PC-3 (cell line): ENCODE measurements around the gene IRX4. TPM values are rescaled to one million over a fixed set of nuclear protein-coding genes. Genes with fewer than 3 reads are reported as not detected.

Experiments
- ATAC-seq: fragments of 200-7000 bp; cut with Tn5 transposase; 2 replicates; pipeline ENCODE4 v1.9.1; 2020; ENCODE audit warnings: mild to moderate bottlenecking, moderate library complexity
- BruUV-seq: library from RNA; stranded (reverse); fragments of 400-500 nt; replicated peaks from 2 replicates; lab custom pipeline; 2021; lab: Mats Ljungman, UMichigan
- CTCF ChIA-PET: fragments of 300-600 bp; sonication (Branson Sonifier 250); formaldehyde crosslinking; loops from one replicate; lab custom pipeline; 2022; ENCODE audit warnings: antibody characterized with exemption; lab: Charles Lee
- POLR2A ChIA-PET: fragments of 300-600 bp; sonication (Branson Sonifier 250); formaldehyde crosslinking; loops from one replicate; lab custom pipeline; 2022; ENCODE audit warnings: antibody characterized with exemption; ENCODE audit not compliant: unreplicated experiment; lab: Charles Lee
- DNase-seq: peaks from one replicate; pipeline ENCODE4 v3.0.0-alpha.2; 2015
- H2AFZ ChIP-seq: fragments of 300-600 bp; sonication (generic); 2 replicates; pipeline ENCODE4 v1.6.0; 2016; ENCODE audit warnings: antibody characterized with exemption, low read length
- H3F3A ChIP-seq: fragments of 300-600 bp; sonication (generic); one replicate; pipeline ENCODE4 v1.6.0; 2017; ENCODE audit warnings: antibody characterized with exemption, low read length, control low read depth, mild to moderate bottlenecking; ENCODE audit not compliant: unreplicated experiment
- H3K27ac ChIP-seq: fragments of 300-600 bp; sonication (generic); 2 replicates; pipeline ENCODE4 v1.5.1; 2016; ENCODE audit warnings: mild to moderate bottlenecking, low read length
- H3K27me3 ChIP-seq: fragments of 300-600 bp; sonication (generic); 2 replicates; pipeline ENCODE4 v1.6.1; 2016; ENCODE audit warnings: low read length, mixed read lengths
- H3K36me3 ChIP-seq: fragments of 300-600 bp; sonication (generic); 2 replicates; pipeline ENCODE4 v1.6.1; 2016; ENCODE audit warnings: low read depth, mixed run types, low read length, mixed read lengths
- H3K4me1 ChIP-seq: fragments of 300-600 bp; sonication (generic); 2 replicates; pipeline ENCODE4 v1.5.1; 2016; ENCODE audit warnings: low read length; ENCODE audit not compliant: insufficient read depth
- H3K4me2 ChIP-seq: fragments of 300-600 bp; sonication (generic); 2 replicates; pipeline ENCODE4 v1.6.0; 2016; ENCODE audit warnings: low read length
- H3K4me3 ChIP-seq: fragments of 300-600 bp; sonication (generic); 2 replicates; pipeline ENCODE4 v1.5.1; 2016; ENCODE audit warnings: mild to moderate bottlenecking, low read length, mixed read lengths
- H3K79me2 ChIP-seq: fragments of 300-600 bp; sonication (generic); 2 replicates; pipeline ENCODE4 v1.6.1; 2017; ENCODE audit warnings: low read length, mixed read lengths
- H3K9ac ChIP-seq: fragments of 300-600 bp; sonication (generic); 2 replicates; pipeline ENCODE4 v1.6.0; 2016; ENCODE audit warnings: mild to moderate bottlenecking, low read length
- H3K9me2 ChIP-seq: fragments of 300-600 bp; sonication (generic); replicated peaks from 2 replicates; pipeline ENCODE4 v1.6.1; 2016; ENCODE audit warnings: mixed run types, low read length, mixed read lengths
- H3K9me3 ChIP-seq: fragments of 300-600 bp; sonication (generic); 2 replicates; pipeline ENCODE4 v1.6.1; 2016; ENCODE audit warnings: low read length, mixed read lengths
- H4K20me1 ChIP-seq: fragments of 300-600 bp; sonication (generic); 2 replicates; pipeline ENCODE4 v1.6.1; 2016; ENCODE audit warnings: low read length, mixed read lengths
- EZH2 ChIP-seq: fragments of 300-600 bp; sonication (generic); IDR thresholded peaks from one replicate; pipeline ENCODE4 v1.6.1; 2017; ENCODE audit warnings: antibody characterized with exemption, mild to moderate bottlenecking, low read length; ENCODE audit not compliant: unreplicated experiment
- EZH2phosphoT487 ChIP-seq: fragments of 300-600 bp; sonication (generic); IDR thresholded peaks from 2 replicates; pipeline ENCODE4 v1.6.1; 2018; ENCODE audit warnings: mild to moderate bottlenecking, antibody characterized with exemption, low read length, borderline replicate concordance
- intact Hi-C: fragments of 100-400 bp; cut with micrococcal nuclease; formaldehyde crosslinking; loops from 2 replicates; pipeline ENCODE4 v1.9.0; 2023
- total RNA-seq: library from RNA; depleted of rRNA; stranded (reverse); fragments of >200 nt; gene quantifications from 2 replicates; pipeline ENCODE4 v1.2.3, GENCODE V29; 2014
- TF ChIP-seq, protein P1 (sequence below): fragments of 300-600 bp; sonication (generic); conservative IDR thresholded peaks from 2 replicates; pipeline ENCODE4 v1.5.1; 2017; ENCODE audit warnings: antibody characterized with exemption, low read depth, mild to moderate bottlenecking, low read length

Gene IRX4
- total RNA-seq, 1 experiment from 2014 or later = not detected

- H3K4me2 ChIP-seq = no peak overlapping the region
- no peaks in the 10 kb centered on the region for H3K36me3 ChIP-seq
- DNase-seq = no peak
- no peak overlapping the region for H2AFZ ChIP-seq
- BruUV-seq = no TSS peak
- ChIA-PET POLR2A (no interaction called here), CTCF (no interaction called here)
- no peaks in the 10 kb centered on the region for H3K4me1 ChIP-seq
- no peak overlapping the region for H3K4me3 ChIP-seq
- ATAC-seq = no peak
- H4K20me1 ChIP-seq = no peaks in the 10 kb centered on the region
- peaks cover 70% of the 10 kb centered on the region for H3K27me3 ChIP-seq
- H3K27ac ChIP-seq = no peak overlapping the region
- H3K9me3 ChIP-seq = no peaks in the 10 kb centered on the region
- H3K9ac ChIP-seq = no peak overlapping the region
- H3F3A ChIP-seq = no peaks in the 10 kb centered on the region
- TF ChIP-seq, protein P1, sequence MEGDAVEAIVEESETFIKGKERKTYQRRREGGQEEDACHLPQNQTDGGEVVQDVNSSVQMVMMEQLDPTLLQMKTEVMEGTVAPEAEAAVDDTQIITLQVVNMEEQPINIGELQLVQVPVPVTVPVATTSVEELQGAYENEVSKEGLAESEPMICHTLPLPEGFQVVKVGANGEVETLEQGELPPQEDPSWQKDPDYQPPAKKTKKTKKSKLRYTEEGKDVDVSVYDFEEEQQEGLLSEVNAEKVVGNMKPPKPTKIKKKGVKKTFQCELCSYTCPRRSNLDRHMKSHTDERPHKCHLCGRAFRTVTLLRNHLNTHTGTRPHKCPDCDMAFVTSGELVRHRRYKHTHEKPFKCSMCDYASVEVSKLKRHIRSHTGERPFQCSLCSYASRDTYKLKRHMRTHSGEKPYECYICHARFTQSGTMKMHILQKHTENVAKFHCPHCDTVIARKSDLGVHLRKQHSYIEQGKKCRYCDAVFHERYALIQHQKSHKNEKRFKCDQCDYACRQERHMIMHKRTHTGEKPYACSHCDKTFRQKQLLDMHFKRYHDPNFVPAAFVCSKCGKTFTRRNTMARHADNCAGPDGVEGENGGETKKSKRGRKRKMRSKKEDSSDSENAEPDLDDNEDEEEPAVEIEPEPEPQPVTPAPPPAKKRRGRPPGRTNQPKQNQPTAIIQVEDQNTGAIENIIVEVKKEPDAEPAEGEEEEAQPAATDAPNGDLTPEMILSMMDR = no peak
- no peak for TF ChIP-seq EZH2phosphoT487
- no peak for TF ChIP-seq EZH2
- intact Hi-C loops = no loop called here
- no peaks in the 10 kb centered on the region for H3K79me2 ChIP-seq
- no peaks in the 10 kb centered on the region for H3K9me2 ChIP-seq
These were observed 22.4 kb upstream of the IRX4 start for GRCh38 chr5:1905108-1905507.

DNA sequence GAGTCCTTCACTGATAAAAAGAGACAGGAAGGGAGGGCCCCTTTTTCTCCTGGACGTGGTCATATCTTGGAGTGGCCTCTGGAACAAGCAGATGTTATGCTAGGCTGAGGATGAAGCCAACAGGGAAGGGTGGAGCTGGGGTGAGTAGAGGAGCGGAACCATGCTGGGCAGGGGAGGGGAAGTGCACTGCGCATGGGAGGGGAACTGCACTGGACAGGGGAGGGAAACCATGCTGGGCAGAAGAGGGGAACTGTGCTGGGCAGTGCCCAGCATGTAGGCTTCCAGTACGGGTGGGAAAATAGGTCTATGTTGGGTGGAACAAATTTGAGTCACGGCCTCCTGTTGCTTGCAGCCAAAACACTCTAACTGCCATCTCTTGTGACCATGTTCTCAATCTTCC, 19.3 kb upstream of the IRX4 start:
- no peaks in the 10 kb centered on the region for H3K79me2 ChIP-seq
- no peaks in the 10 kb centered on the region for H3K4me1 ChIP-seq
- DNase-seq = no peak
- no TSS peak for BruUV-seq
- no peak for ATAC-seq
- intact Hi-C loops = no loop called here
- ChIA-PET CTCF (no interaction called here), POLR2A (no interaction called here)
- no peak overlapping the region for H3K4me3 ChIP-seq
- no peak overlapping the region for H2AFZ ChIP-seq
- H3K27me3 ChIP-seq = peaks cover 74% of the 10 kb centered on the region
- H3K36me3 ChIP-seq = no peaks in the 10 kb centered on the region
- no peaks in the 10 kb centered on the region for H3F3A ChIP-seq
- H3K4me2 ChIP-seq = no peak overlapping the region
- H3K9me3 ChIP-seq = no peaks in the 10 kb centered on the region
- no peak for TF ChIP-seq EZH2phosphoT487
- TF ChIP-seq EZH2 = no peak
- TF ChIP-seq, protein P1 = no peak
- H3K27ac ChIP-seq = no peak overlapping the region
- no peak overlapping the region for H3K9ac ChIP-seq
- no peaks in the 10 kb centered on the region for H4K20me1 ChIP-seq
- no peaks in the 10 kb centered on the region for H3K9me2 ChIP-seq

- H3K9ac ChIP-seq = no peak overlapping the region
- no peaks in the 10 kb centered on the region for H3K9me3 ChIP-seq
- intact Hi-C loops = no loop called here
- no peaks in the 10 kb centered on the region for H3K36me3 ChIP-seq
- no peak overlapping the region for H3K4me2 ChIP-seq
- no peak overlapping the region for H3K27ac ChIP-seq
- DNase-seq = no peak
- ATAC-seq = no peak
- no peaks in the 10 kb centered on the region for H3K79me2 ChIP-seq
- H3K27me3 ChIP-seq = peaks cover 75% of the 10 kb centered on the region
- no peak overlapping the region for H3K4me3 ChIP-seq
- H3F3A ChIP-seq = no peaks in the 10 kb centered on the region
- H3K9me2 ChIP-seq = no peaks in the 10 kb centered on the region
- TF ChIP-seq, protein P1 = no peak
- TF ChIP-seq EZH2phosphoT487 (no peak), EZH2 (no peak)
- no peaks in the 10 kb centered on the region for H4K20me1 ChIP-seq
- CTCF ChIA-PET = no interaction called here
- no TSS peak for BruUV-seq
- no peaks in the 10 kb centered on the region for H3K4me1 ChIP-seq
- POLR2A ChIA-PET = no interaction called here
- no peak overlapping the region for H2AFZ ChIP-seq
These were observed 18.3 kb upstream of the IRX4 start for GRCh38 chr5:1901061-1901460.
